HL-60 (cell line): ENCODE data around the gene NEK8.

Experiments used
- DNase-seq, 2 experiments: peaks; one replicate each; pipeline ENCODE4 v3.0.0-alpha.2; 2010 to 2020; ENCODE audit warnings: low read depth in 1 of 2, low spot score in 1 of 2
- H3K27ac ChIP-seq: fragments of 250-450 bp; sonication (Bioruptor Pico); replicated peaks from 2 replicates; pipeline ENCODE4 v1.5.1; 2020; ENCODE audit warnings: mild to moderate bottlenecking, moderate library complexity
- H3K27me3 ChIP-seq: fragments of 250-450 bp; sonication (Bioruptor Pico); 2 replicates; pipeline ENCODE4 v1.5.1; 2021; ENCODE audit warnings: mild to moderate bottlenecking, moderate library complexity; ENCODE audit not compliant: insufficient read depth, poor library complexity, severe bottlenecking
- H3K4me3 ChIP-seq: replicated peaks from 2 replicates; pipeline ENCODE4 v1.5.1; 2011; ENCODE audit warnings: mild to moderate bottlenecking, control low read depth, low read length; ENCODE audit not compliant: insufficient read depth
- CTCF ChIP-seq: IDR thresholded peaks from one replicate; pipeline ENCODE4 v1.5.1; 2011; ENCODE audit warnings: low read length, control low read depth, inconsistent platforms; ENCODE audit not compliant: insufficient read depth
- GABPA ChIP-seq: IDR thresholded peaks from 2 replicates; pipeline ENCODE4 v1.6.1; 2012; ENCODE audit warnings: low read depth
- POLR2AphosphoS5 ChIP-seq: IDR thresholded peaks from 2 replicates; pipeline ENCODE4 v1.6.1; 2012; ENCODE audit warnings: low read depth
- SPI1 ChIP-seq: IDR thresholded peaks from 2 replicates; pipeline ENCODE4 v1.6.1; 2012; ENCODE audit warnings: low read depth, mild to moderate bottlenecking, borderline replicate concordance
- TF ChIP-seq, protein P1 (sequence below): IDR thresholded peaks from 2 replicates; pipeline ENCODE4 v1.6.1; 2012; ENCODE audit warnings: low read depth; ENCODE audit not compliant: insufficient replicate concordance

Gene NEK8

DNA sequence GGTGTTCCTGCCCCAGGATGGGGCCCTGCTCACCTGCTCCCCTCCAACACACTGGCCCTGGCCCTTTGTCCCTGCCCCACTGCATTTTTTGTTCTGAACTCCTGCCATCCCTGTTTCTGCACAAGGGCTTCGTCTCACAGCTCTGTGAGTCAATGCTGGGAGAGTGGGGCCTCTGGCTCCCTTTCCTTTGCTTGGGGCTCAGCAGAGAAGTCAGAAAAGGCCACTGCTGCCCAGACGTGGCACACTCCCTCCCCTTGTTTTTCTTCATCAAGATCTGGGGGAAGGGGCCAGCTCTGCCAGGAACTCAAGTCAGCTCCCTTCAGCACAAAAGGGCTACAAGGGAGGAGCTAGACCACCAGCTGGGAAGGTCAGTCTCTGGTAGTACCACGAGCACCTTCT lies 25.8 kb upstream of the NEK8 start:
- H3K27ac ChIP-seq = no peak overlapping the region
- DNase-seq = no peak
- no peaks in the 10 kb centered on the region for H3K27me3 ChIP-seq
- TF ChIP-seq SPI1 (no peak), POLR2AphosphoS5 (no peak), CTCF (no peak), GABPA (no peak)
- TF ChIP-seq, protein P1, sequence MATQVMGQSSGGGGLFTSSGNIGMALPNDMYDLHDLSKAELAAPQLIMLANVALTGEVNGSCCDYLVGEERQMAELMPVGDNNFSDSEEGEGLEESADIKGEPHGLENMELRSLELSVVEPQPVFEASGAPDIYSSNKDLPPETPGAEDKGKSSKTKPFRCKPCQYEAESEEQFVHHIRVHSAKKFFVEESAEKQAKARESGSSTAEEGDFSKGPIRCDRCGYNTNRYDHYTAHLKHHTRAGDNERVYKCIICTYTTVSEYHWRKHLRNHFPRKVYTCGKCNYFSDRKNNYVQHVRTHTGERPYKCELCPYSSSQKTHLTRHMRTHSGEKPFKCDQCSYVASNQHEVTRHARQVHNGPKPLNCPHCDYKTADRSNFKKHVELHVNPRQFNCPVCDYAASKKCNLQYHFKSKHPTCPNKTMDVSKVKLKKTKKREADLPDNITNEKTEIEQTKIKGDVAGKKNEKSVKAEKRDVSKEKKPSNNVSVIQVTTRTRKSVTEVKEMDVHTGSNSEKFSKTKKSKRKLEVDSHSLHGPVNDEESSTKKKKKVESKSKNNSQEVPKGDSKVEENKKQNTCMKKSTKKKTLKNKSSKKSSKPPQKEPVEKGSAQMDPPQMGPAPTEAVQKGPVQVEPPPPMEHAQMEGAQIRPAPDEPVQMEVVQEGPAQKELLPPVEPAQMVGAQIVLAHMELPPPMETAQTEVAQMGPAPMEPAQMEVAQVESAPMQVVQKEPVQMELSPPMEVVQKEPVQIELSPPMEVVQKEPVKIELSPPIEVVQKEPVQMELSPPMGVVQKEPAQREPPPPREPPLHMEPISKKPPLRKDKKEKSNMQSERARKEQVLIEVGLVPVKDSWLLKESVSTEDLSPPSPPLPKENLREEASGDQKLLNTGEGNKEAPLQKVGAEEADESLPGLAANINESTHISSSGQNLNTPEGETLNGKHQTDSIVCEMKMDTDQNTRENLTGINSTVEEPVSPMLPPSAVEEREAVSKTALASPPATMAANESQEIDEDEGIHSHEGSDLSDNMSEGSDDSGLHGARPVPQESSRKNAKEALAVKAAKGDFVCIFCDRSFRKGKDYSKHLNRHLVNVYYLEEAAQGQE = no peak
- H3K4me3 ChIP-seq = no peak overlapping the region

- no peak for DNase-seq
- TF ChIP-seq POLR2AphosphoS5 = no peak
- no peak for TF ChIP-seq GABPA
- no peak for TF ChIP-seq SPI1
- TF ChIP-seq CTCF = no peak
- TF ChIP-seq, protein P1 = no peak
- Histone ChIP-seq H3K27ac (no peak overlapping the region), H3K4me3 (no peak overlapping the region), H3K27me3 (no peaks in the 10 kb centered on the region)
Observed at GRCh38 chr17:28703552-28704218, 24.9 kb upstream of the NEK8 start.

DNA sequence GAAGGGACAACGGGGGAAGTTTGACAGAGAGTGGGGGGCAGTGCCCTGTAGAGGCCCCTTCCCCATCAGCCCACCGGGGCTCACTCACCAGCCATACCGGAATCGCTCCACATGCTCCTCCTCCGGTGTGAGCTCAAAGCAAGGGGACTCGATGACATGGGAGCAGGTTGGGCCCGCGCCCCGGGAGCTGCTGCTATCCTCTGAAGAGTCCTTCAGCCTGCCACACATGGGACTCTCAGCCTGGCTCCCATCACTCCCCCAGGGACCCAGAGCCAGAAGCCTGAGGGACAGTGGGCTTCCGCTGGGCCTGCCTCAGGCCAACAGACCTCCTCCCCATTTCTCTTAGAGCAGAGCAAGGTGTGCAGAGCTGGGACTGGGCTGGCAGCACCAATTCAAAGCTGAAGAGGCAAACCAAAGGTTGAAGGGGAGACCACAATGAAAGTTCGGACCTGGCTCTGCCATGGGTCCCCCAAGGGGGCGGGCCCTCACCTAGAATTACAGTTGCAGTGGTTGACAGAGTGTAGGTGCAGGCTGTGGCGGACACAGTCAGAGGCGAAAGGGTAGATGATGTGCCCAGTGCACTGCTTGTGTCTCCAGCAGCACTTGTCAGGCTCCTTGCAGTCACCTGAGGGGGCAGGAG lies 24.2 kb upstream of the NEK8 start:
- no peak for DNase-seq
- TF ChIP-seq CTCF (no peak), GABPA (no peak), POLR2AphosphoS5 (no peak), SPI1 (no peak)
- TF ChIP-seq, protein P1 = no peak
- H3K27me3 ChIP-seq = no peaks in the 10 kb centered on the region
- H3K27ac ChIP-seq = no peak overlapping the region
- no peak overlapping the region for H3K4me3 ChIP-seq
